ENCODE results near the gene RAB11A.

RAB11A gene

DNA sequence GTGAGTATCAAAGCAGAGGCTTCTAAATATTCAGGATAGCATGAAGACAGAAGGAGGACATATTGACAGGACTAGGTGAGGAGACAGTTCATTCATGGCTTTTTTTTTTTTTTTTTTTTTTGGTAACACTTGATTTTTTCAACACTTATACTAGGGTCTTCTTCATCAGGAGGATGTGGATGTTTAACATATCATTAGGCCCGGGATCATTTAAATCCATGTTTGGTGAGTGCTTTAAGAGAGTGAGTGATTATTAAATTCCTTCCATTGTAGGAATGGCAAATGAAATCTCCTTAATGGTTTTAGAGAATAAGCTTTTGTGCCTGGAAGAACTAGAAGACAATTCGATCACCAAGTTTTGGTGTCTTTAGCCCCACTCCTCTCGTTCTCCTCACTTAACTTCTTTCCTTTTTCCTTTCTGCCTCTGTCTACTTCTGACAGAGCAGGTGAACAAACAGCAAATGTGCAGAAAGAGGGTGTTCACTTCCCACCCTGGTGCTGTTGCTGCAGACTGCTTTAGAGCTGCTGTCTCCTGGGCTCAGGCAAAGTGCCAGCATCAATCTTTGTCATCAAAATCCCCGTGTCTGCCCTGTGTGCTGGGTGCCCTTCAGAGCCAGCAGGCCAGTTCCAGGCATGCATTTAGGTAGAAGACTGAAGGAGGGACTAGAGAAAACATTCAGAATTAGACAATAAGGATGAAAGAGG is 35.6 kb upstream of the RAB11A start:
- no peak for DNase-seq (ENCODE audit: low read depth)
- Histone ChIP-seq H3K36me3 (ENCODE audit: control insufficient read depth, insufficient read depth, low read length, severe bottlenecking) (no peaks in the 10 kb centered on the region), H3K4me3 (ENCODE audit: low read length) (peak overlapping the region; percentile 71)

DNA sequence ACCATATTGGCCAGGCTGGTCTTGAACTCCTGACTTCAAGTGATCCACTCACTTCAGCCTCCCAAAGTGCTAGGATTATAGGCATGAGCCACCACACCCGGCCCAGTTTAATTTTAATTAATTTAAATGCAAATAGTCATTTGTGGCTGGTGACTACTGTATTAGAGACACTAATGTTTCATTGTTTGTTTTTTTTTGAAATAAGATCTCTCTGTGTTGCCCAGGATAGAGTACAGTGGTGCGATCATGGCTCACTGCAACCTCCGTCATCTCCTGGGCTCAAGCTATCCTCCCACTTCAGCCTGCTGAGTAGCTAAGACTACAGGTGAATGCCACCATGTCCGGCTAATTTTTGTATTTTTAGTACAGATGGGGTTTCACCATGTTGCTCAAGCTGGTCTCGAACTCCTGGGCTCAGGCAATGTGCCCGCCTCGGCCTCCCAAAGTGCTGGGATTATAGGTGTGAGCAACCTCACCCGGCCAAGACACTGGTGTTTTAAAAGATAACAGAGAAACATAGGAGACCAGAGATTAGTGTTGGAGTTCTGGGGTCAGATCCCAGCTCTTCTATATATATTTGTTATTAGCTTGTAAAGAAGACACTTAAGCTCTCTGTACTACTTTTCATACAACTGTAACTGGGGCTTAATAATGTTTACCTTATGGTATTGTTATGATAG is 34.5 kb upstream of the RAB11A start:
- Histone ChIP-seq H3K4me1 (ENCODE audit: control insufficient read depth, insufficient read depth, low read length) (peaks cover 24% of the 10 kb centered on the region), H3K9me3 (ENCODE audit: control insufficient read depth, low read length) (no peaks in the 10 kb centered on the region), H3K9ac (ENCODE audit: low read length) (no peak overlapping the region), H3K36me3 (ENCODE audit: control insufficient read depth, insufficient read depth, low read length, severe bottlenecking) (no peaks in the 10 kb centered on the region), H3K4me3 (ENCODE audit: low read length) (no peak overlapping the region), H3K27me3 (replicated peaks; ENCODE audit: control insufficient read depth, insufficient read depth, low read length) (no peaks in the 10 kb centered on the region)
- no peak for DNase-seq (ENCODE audit: low read depth)

More for the DNA sequence above, 35.6 kb upstream of the RAB11A start:
- Histone ChIP-seq H3K27me3 (replicated peaks; ENCODE audit: control insufficient read depth, insufficient read depth, low read length) (no peaks in the 10 kb centered on the region), H3K4me1 (ENCODE audit: control insufficient read depth, insufficient read depth, low read length) (peaks cover 24% of the 10 kb centered on the region), H3K9ac (ENCODE audit: low read length) (peak overlapping the region; percentile 78), H3K9me3 (ENCODE audit: control insufficient read depth, low read length) (no peaks in the 10 kb centered on the region)

DNA sequence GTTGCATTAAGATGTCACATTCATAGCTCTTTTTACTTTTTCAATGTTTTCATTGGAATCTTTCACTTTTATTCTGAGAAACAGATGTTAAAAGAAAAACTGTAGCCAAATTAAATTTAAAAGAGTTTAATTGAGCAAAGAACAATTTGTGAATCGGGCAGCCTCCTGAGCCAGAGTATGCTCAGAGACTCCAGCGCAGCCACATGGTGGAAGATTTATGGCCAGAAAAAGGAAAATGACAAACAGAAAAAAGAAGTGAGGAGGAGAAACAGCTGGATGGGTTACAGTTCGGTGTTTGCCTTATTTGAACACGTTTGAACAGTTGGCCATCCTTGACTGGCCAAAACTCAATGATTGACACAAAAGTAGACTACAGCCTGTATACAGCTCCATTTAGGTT is 33.8 kb upstream of the RAB11A start:
- Histone ChIP-seq H3K4me1 (ENCODE audit: control insufficient read depth, insufficient read depth, low read length) (peaks cover 22% of the 10 kb centered on the region), H3K9me3 (ENCODE audit: control insufficient read depth, low read length) (no peaks in the 10 kb centered on the region), H3K27me3 (replicated peaks; ENCODE audit: control insufficient read depth, insufficient read depth, low read length) (no peaks in the 10 kb centered on the region), H3K4me3 (ENCODE audit: low read length) (no peak overlapping the region), H3K9ac (ENCODE audit: low read length) (no peak overlapping the region), H3K36me3 (ENCODE audit: control insufficient read depth, insufficient read depth, low read length, severe bottlenecking) (no peaks in the 10 kb centered on the region)
- DNase-seq (ENCODE audit: low read depth), result no peak

DNA sequence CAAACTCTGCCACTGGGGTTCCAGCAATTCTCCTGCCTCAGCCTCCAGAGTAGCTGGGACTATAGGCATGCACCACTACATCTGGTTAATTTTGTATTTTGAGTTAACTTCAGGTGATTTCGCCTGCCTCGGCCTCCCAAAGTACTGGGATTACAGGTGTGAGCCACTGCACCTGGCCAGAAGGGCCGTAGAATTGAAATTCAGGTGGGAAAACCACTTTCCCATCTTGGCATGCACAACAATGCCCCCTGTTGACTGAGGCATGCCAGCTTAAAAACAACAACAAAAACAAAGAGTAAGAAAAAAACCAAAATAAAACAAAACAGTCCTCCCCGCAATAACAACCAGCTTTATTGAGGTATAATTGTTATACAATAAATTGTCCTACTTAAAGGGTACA is 32.6 kb upstream of the RAB11A start:
- no peak for DNase-seq (ENCODE audit: low read depth)
- H3K4me3 ChIP-seq (ENCODE audit: low read length), result no peak overlapping the region

DNA sequence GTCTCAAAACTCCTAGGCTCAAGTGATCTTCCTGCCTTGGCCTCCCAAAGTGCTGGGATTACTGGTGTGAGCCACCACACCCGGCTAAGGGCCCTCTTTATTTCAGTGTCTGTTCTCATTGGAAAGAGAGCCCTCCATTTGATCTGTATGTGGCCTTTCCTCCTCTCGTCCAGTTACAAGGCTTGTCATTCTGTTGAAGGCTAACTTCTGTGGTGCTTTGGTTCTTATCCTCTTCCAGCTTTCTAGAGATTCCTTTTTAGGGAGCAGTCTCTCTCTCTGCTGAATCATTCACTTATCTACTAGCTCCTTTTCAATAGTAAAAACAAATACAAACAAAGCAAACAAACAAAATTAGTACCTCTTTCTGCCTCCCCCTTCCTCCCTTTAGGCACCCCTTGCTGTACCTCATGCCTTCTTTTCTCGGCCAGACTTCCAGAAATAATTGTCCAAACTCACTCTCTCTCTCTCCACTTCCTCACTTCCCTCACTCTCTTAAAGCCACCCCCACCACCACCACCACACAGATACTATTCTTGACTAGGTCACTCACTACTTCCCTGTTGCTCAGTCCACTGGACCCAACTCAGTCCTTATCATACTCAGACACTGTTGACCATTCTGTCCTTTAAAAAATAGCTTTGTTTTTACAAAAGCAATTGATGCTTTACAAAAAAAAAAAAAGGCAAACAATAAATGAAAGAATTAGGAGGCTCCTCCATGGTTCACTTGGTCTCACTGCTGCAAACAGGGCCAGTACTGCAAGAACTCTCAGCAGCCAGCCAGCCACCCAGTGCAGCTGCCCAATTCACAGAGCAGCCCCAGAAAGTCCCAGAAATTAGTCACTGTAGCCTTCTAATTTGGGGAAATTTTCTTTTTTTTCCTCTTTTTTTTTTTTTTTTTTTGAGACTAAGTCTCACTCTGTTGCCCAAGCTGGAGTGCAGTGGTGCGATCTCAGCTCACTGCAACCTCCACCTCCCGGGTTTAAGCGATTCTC is 31.7 kb upstream of the RAB11A start:
- no peaks in the 10 kb centered on the region for H3K27me3 ChIP-seq (replicated peaks; ENCODE audit: control insufficient read depth, insufficient read depth, low read length)
- no peak overlapping the region for H3K9ac ChIP-seq (ENCODE audit: low read length)
- H3K9me3 ChIP-seq (ENCODE audit: control insufficient read depth, low read length), result no peaks in the 10 kb centered on the region
- no peaks in the 10 kb centered on the region for H3K36me3 ChIP-seq (ENCODE audit: control insufficient read depth, insufficient read depth, low read length, severe bottlenecking)
- peaks cover 20% of the 10 kb centered on the region for H3K4me1 ChIP-seq (ENCODE audit: control insufficient read depth, insufficient read depth, low read length)
- DNase-seq (ENCODE audit: low read depth), result no peak
- no peak overlapping the region for H3K4me3 ChIP-seq (ENCODE audit: low read length)

More for the DNA sequence above, 32.6 kb upstream of the RAB11A start:
- Histone ChIP-seq H3K9ac (ENCODE audit: low read length) (no peak overlapping the region), H3K27me3 (replicated peaks; ENCODE audit: control insufficient read depth, insufficient read depth, low read length) (no peaks in the 10 kb centered on the region), H3K36me3 (ENCODE audit: control insufficient read depth, insufficient read depth, low read length, severe bottlenecking) (no peaks in the 10 kb centered on the region), H3K4me1 (ENCODE audit: control insufficient read depth, insufficient read depth, low read length) (peaks cover 23% of the 10 kb centered on the region), H3K9me3 (ENCODE audit: control insufficient read depth, low read length) (no peaks in the 10 kb centered on the region)

DNA sequence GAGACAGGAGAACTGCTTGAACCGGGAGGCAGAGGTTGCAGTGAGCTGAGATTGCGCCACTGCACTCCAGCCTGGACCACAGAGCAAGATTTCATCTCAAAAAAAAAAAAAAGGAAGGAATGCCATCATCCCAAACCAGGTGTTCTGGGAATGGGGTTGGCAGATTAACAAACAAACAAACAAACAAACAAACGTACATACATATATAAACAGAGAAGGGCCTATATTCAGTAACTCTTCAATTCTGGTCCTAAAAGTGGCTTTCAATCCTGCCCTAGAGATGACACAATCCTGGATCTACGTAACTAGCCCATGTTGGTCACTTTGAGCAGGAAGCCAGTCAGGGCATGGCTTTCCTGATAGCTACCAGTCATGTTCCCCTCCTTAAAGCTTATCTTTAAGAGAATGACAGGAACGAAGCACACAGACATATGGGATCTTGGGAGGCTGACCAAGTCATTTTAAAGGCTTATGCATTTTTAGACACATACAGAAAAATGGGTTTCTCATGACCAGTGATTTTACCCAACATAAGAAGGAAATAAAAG is 29.9 kb upstream of the RAB11A start:
- Histone ChIP-seq H3K9ac (ENCODE audit: low read length) (no peak overlapping the region), H3K36me3 (ENCODE audit: control insufficient read depth, insufficient read depth, low read length, severe bottlenecking) (no peaks in the 10 kb centered on the region), H3K4me3 (ENCODE audit: low read length) (no peak overlapping the region), H3K9me3 (ENCODE audit: control insufficient read depth, low read length) (no peaks in the 10 kb centered on the region), H3K27me3 (replicated peaks; ENCODE audit: control insufficient read depth, insufficient read depth, low read length) (no peaks in the 10 kb centered on the region), H3K4me1 (ENCODE audit: control insufficient read depth, insufficient read depth, low read length) (peaks cover 5% of the 10 kb centered on the region)
- no peak for DNase-seq (ENCODE audit: low read depth)

DNA sequence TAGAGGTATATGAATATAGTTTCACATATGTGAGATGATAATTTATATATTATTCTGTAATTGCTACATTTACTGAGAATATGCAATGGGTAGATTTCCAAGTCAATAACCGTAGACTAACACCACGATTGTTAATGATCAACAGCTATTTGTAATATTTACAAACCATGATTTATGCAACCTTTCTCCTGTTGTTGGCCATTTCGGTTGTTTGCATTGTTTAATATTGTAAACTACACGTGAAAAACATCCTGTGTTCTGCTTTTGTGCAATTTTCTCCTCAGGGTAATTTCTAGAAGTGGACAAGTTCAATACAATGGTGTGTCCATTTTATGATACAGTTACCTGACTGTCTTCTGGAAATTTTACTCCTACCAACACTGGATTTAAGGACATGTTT is 29.3 kb upstream of the RAB11A start:
- DNase-seq (ENCODE audit: low read depth), result no peak
- Histone ChIP-seq H3K4me3 (ENCODE audit: low read length) (no peak overlapping the region), H3K9ac (ENCODE audit: low read length) (no peak overlapping the region), H3K36me3 (ENCODE audit: control insufficient read depth, insufficient read depth, low read length, severe bottlenecking) (no peaks in the 10 kb centered on the region), H3K27me3 (replicated peaks; ENCODE audit: control insufficient read depth, insufficient read depth, low read length) (no peaks in the 10 kb centered on the region), H3K4me1 (ENCODE audit: control insufficient read depth, insufficient read depth, low read length) (peaks cover 5% of the 10 kb centered on the region), H3K9me3 (ENCODE audit: control insufficient read depth, low read length) (no peaks in the 10 kb centered on the region)

DNA sequence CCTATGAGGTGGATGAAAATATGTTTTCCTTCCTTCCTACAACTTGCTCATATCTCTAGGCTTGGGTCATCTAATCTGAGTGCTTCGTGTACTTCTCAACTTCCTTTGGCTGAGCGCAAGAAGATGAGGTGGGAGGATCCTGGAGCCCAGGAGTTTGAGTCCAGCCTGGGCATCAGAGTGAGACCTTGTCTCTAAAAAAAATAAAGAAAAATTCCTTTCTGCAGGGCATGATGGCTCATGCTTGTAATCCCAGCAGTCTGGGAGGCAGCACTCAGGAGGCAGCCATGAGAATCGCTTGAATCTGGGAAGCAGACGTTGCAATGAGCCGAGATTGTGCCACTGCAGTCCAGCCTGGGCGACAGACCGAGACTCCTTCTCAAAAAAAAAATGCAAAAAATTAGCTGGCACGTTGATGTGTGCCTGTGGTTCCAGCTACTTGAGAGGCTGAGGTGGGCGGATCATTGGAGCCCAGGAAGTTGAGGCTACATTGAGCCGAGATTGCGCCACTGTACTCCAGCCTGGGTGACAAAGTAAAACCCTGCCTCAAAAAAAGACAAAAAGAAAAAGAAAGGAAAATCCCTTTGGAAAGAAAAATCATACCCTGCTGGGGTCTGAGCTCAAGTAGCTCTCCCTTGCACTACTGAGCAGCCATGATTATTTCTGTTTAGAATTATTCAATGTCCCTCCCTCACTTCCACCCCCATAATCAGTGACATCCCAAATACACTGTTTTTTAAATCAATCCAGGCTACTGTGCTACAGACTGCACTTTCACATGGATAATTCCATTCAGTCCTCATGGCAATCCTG is 28.0 kb upstream of the RAB11A start:
- Histone ChIP-seq H3K9me3 (ENCODE audit: control insufficient read depth, low read length) (no peaks in the 10 kb centered on the region), H3K9ac (ENCODE audit: low read length) (peak overlapping the region; percentile 31), H3K27me3 (replicated peaks; ENCODE audit: control insufficient read depth, insufficient read depth, low read length) (no peaks in the 10 kb centered on the region), H3K4me1 (ENCODE audit: control insufficient read depth, insufficient read depth, low read length) (peaks cover 5% of the 10 kb centered on the region), H3K36me3 (ENCODE audit: control insufficient read depth, insufficient read depth, low read length, severe bottlenecking) (no peaks in the 10 kb centered on the region), H3K4me3 (ENCODE audit: low read length) (peak overlapping the region; percentile 18)
- DNase-seq (ENCODE audit: low read depth), result no peak

DNA sequence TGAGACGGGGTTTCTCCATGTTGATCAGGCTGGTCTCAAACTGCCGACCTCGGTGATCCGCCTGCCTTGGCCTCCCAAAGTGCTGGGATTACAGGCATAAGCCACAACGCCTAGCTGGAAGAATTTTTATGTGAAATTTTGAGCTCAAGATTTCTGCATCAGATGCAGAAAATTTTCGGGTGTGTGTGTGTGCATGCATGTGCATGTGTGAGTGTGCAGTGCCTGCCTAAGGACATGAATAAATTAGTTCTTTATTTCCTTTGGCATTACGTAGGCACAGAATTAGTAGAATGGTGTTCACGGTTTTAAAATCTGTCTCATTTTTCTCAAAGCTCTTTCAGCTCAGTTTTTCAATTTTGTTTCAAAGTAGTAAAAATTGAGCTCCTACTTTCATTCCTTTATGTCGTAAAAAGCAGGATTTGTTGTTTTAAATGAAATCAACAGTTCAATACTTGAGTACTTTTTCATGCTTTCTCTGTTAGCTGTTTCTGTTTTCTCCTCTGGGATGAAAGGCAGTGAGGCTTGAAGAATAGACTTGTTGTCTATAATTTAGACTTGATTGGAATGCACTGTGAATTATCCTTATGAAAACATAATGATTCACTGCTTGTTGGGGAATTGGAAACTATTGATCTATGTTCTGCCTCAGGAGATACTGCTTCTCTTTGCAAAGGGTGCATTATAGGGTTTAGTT is 23.3 kb upstream of the RAB11A start:
- no peaks in the 10 kb centered on the region for H3K9me3 ChIP-seq (ENCODE audit: control insufficient read depth, low read length)
- H3K27me3 ChIP-seq (replicated peaks; ENCODE audit: control insufficient read depth, insufficient read depth, low read length), result no peaks in the 10 kb centered on the region
- H3K9ac ChIP-seq (ENCODE audit: low read length), result no peak overlapping the region
- H3K4me1 ChIP-seq (ENCODE audit: control insufficient read depth, insufficient read depth, low read length), result peaks cover 8% of the 10 kb centered on the region
- no peak for DNase-seq (ENCODE audit: low read depth)
- no peaks in the 10 kb centered on the region for H3K36me3 ChIP-seq (ENCODE audit: control insufficient read depth, insufficient read depth, low read length, severe bottlenecking)
- no peak overlapping the region for H3K4me3 ChIP-seq (ENCODE audit: low read length)

DNA sequence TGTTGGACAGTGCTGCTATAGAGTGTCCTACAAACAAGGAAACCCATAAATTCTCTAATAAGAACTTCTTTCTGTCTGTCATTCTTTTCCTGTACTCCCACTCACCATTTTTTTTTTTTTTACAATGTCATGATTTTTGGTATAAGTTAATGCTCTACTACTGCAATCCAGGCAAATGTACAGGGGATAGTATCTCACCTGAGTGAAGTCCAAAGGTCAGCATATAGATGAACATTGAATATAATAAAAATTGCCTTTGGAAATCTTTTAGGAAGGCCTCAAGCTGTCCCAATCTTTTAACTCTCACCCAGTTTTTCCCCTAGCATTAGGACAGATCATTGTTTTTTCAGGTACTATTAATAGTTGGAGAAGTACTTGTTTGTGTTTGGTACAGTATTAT is 21.3 kb upstream of the RAB11A start:
- Histone ChIP-seq H3K36me3 (ENCODE audit: control insufficient read depth, insufficient read depth, low read length, severe bottlenecking) (no peaks in the 10 kb centered on the region), H3K9ac (ENCODE audit: low read length) (no peak overlapping the region), H3K4me3 (ENCODE audit: low read length) (no peak overlapping the region), H3K27me3 (replicated peaks; ENCODE audit: control insufficient read depth, insufficient read depth, low read length) (no peaks in the 10 kb centered on the region), H3K9me3 (ENCODE audit: control insufficient read depth, low read length) (no peaks in the 10 kb centered on the region), H3K4me1 (ENCODE audit: control insufficient read depth, insufficient read depth, low read length) (peaks cover 3% of the 10 kb centered on the region)
- DNase-seq (ENCODE audit: low read depth), result no peak

Data from adipocyte (in vitro differentiated cells).